SK-N-MC (cell line): ENCODE data around the gene AK5.

ENCODE experiments used
- EZH2 ChIP-seq: fragments of 200-600 bp; sonication (generic); IDR thresholded peaks from one replicate; pipeline ENCODE4 v1.6.1; 2017; ENCODE audit warnings: antibody characterized with exemption
- POLR2AphosphoS5 ChIP-seq: IDR thresholded peaks from 2 replicates; pipeline ENCODE4 v1.6.1; 2012; ENCODE audit warnings: mild to moderate bottlenecking, low read depth, low read length, borderline replicate concordance

DNA sequence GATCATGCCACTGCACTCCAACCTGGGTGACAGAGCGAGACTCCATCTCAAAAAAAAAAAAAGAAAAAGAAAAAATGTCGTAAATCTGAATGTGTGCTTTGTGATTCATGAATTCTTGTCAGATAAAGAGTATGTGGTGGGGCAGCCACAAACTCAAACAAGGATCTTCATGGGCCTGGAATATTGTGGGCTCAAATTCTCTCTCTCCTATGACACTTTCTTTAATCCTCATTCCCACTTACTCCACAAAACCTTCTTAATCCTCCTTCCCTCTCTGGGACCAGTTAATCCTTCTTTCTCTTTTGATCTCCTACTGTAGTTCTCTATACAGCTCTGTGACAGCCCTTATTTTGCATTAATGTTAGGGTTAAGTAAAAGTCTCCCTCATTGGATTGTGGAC lies 112.3 kb downstream of the AK5 start:
- TF ChIP-seq EZH2 (no peak), POLR2AphosphoS5 (no peak)
